Chondrocyte (in vitro differentiated cells): ENCODE results near the gene ZNF3. TPM values are rescaled to one million over a fixed set of nuclear protein-coding genes. Genes with fewer than 3 reads are reported as not detected.

Source experiments
- DNase-seq: peaks from one replicate; pipeline ENCODE4 v3.0.0; 2021; ENCODE audit warnings: mixed read lengths, low spot score
- H3K27ac Mint-ChIP-seq: one replicate; pipeline ENCODE4 v1.8.0; 2021; ENCODE audit warnings: mild to moderate bottlenecking, moderate library complexity, mixed read lengths; ENCODE audit not compliant: unreplicated experiment
- H3K27me3 Mint-ChIP-seq: 2 replicates; pipeline ENCODE4 v1.8.0; 2021; ENCODE audit warnings: low read depth, mixed read lengths
- H3K36me3 Mint-ChIP-seq: 2 replicates; pipeline ENCODE4 v1.8.0; 2021; ENCODE audit warnings: low read depth, mixed read lengths
- H3K4me1 Mint-ChIP-seq: 2 replicates; pipeline ENCODE4 v1.8.0; 2021; ENCODE audit warnings: low read depth, mild to moderate bottlenecking, mixed read lengths
- H3K4me3 Mint-ChIP-seq: one replicate; pipeline ENCODE4 v1.8.0; 2021; ENCODE audit warnings: mild to moderate bottlenecking, moderate library complexity, mixed read lengths; ENCODE audit not compliant: unreplicated experiment
- H3K9me3 Mint-ChIP-seq: 2 replicates; pipeline ENCODE4 v1.8.0; 2021; ENCODE audit warnings: low read depth, mixed read lengths
- CTCF ChIP-seq: fragments of 200-600 bp; sonication (generic); IDR thresholded peaks from 2 replicates; pipeline ENCODE4 v1.5.0; 2021; ENCODE audit warnings: antibody characterized with exemption, mild to moderate bottlenecking, moderate library complexity
- total RNA-seq: library from RNA; stranded (reverse); gene quantifications from 3 replicates; pipeline ENCODE4 v1.2.1, GENCODE V29; 2021

The ZNF3 gene
- total RNA-seq, 1 donor from 2014 or later, result 22.1 TPM

GRCh38 chr7:100100420-100101015 lies 19.0 kb upstream of the ZNF3 start:
- peak overlapping the region; percentile 97 for H3K27ac Mint-ChIP-seq
- peaks cover 37% of the 10 kb centered on the region for H3K4me1 Mint-ChIP-seq
- DNase-seq, result no peak
- H3K9me3 Mint-ChIP-seq, result no peaks in the 10 kb centered on the region
- peak overlapping the region; percentile 93 for H3K4me3 Mint-ChIP-seq
- H3K36me3 Mint-ChIP-seq, result peaks cover 37% of the 10 kb centered on the region
- no peak for TF ChIP-seq CTCF
- no peaks in the 10 kb centered on the region for H3K27me3 Mint-ChIP-seq

- H3K9me3 Mint-ChIP-seq, result no peaks in the 10 kb centered on the region
- no peak for TF ChIP-seq CTCF
- H3K27ac Mint-ChIP-seq, result no peak overlapping the region
- H3K36me3 Mint-ChIP-seq, result peaks cover 37% of the 10 kb centered on the region
- H3K27me3 Mint-ChIP-seq, result no peaks in the 10 kb centered on the region
- H3K4me1 Mint-ChIP-seq, result peaks cover 37% of the 10 kb centered on the region
- DNase-seq, result no peak
- H3K4me3 Mint-ChIP-seq, result peak overlapping the region; percentile 93
Measured at GRCh38 chr7:100099452-100099851, 17.9 kb upstream of the ZNF3 start.

- H3K4me1 Mint-ChIP-seq, result peaks cover 36% of the 10 kb centered on the region
- peak overlapping the region; percentile 93 for H3K4me3 Mint-ChIP-seq
- no peak for DNase-seq
- no peaks in the 10 kb centered on the region for H3K9me3 Mint-ChIP-seq
- H3K27me3 Mint-ChIP-seq, result no peaks in the 10 kb centered on the region
- no peak overlapping the region for H3K27ac Mint-ChIP-seq
- no peak for TF ChIP-seq CTCF
- H3K36me3 Mint-ChIP-seq, result peaks cover 36% of the 10 kb centered on the region
Measured at GRCh38 chr7:100098913-100099312, 17.4 kb upstream of the ZNF3 start.

GRCh38 chr7:100095704-100096103 lies 14.2 kb upstream of the ZNF3 start:
- Mint-ChIP-seq H3K36me3 (peaks cover 58% of the 10 kb centered on the region), H3K9me3 (no peaks in the 10 kb centered on the region), H3K27ac (no peak overlapping the region), H3K4me1 (peaks cover 21% of the 10 kb centered on the region), H3K27me3 (no peaks in the 10 kb centered on the region), H3K4me3 (no peak overlapping the region)
- no peak for DNase-seq
- no peak for TF ChIP-seq CTCF

GRCh38 chr7:100095289-100095688 lies 13.8 kb upstream of the ZNF3 start:
- no peaks in the 10 kb centered on the region for H3K9me3 Mint-ChIP-seq
- TF ChIP-seq CTCF, result no peak
- H3K27me3 Mint-ChIP-seq, result no peaks in the 10 kb centered on the region
- no peak for DNase-seq
- peaks cover 23% of the 10 kb centered on the region for H3K4me1 Mint-ChIP-seq
- no peak overlapping the region for H3K27ac Mint-ChIP-seq
- H3K4me3 Mint-ChIP-seq, result no peak overlapping the region
- peaks cover 60% of the 10 kb centered on the region for H3K36me3 Mint-ChIP-seq
